ENCODE measurements around the gene CPVL.
"Not testable (repeated sequence)": the region's sequence is repeated elsewhere in the genome, so short reads cannot be mapped to it uniquely, and the experiment has no call there.

Gene CPVL

GRCh38 chr7:29122759-29123158 lies 23.6 kb downstream of the CPVL start:
- DNase-seq (ENCODE audit: low spot score in 2 of 2): no peak
- Histone ChIP-seq H3K36me3 (replicated peaks) (no peaks in the 10 kb centered on the region), H3K9me3 (no peaks in the 10 kb centered on the region), H3K4me3 (no peak overlapping the region), H3K4me1 (no peaks in the 10 kb centered on the region; the same call in 1 of the 2 replicates), H3K27me3 (ENCODE audit: low read depth) (no peaks in the 10 kb centered on the region)
- in situ Hi-C loops (cut with MboI; ENCODE audit: low sequenced_read_pairs): no loop called here

DNA sequence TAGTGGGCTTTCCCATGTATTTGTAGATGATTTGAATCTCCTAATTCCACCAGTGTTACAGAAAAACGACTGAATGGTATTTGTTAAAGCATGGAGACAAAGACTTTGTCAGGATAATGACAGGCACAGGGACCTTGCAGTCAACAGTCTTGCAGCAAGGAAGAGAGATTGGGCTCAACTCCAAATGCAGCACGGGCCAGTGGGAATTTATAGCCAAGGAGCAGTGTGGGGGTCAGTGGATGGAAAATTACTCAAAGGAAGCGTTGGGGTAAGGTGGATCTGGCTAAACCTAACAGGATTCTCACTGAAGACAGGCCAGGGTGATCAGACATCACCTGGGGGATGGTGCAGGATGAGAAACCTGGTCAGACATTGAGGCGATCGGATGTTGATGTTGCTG lies 24.3 kb downstream of the CPVL start:
- no peak overlapping the region for H3K4me3 ChIP-seq

DNA sequence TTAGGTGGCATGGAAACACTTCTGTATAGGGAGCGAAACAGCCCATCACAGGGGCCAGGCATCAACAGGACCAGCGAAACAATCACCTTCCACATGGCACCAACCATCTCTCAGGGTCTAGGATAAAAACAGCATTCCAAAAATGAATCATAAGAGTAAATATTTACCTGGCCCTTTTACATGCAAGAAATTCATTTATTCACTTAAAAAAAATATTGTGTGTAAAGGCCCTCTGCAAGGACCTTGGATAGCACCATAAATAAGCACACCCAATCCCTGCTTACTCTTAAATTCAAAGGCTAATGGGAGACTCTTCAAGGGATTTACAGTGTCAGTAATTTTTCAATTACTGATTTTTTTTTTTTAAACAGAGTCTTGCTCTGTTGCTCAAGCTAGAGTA lies 25.4 kb downstream of the CPVL start:
- Histone ChIP-seq H3K27me3 (ENCODE audit: low read depth) (no peaks in the 10 kb centered on the region), H3K9me3 (no peaks in the 10 kb centered on the region), H3K4me3 (no peak overlapping the region), H3K36me3 (replicated peaks) (no peaks in the 10 kb centered on the region), H3K4me1 (no peaks in the 10 kb centered on the region; the same call in 1 of the 2 replicates)
- in situ Hi-C loops (cut with MboI; ENCODE audit: low sequenced_read_pairs): no loop called here
- no peak for DNase-seq (ENCODE audit: low spot score in 2 of 2)

More for the DNA sequence above, 24.3 kb downstream of the CPVL start:
- Histone ChIP-seq H3K4me1 (no peaks in the 10 kb centered on the region; the same call in 1 of the 2 replicates), H3K36me3 (replicated peaks) (no peaks in the 10 kb centered on the region), H3K27me3 (ENCODE audit: low read depth) (no peaks in the 10 kb centered on the region), H3K9me3 (no peaks in the 10 kb centered on the region)
- DNase-seq (ENCODE audit: low spot score in 2 of 2): no peak
- in situ Hi-C loops (cut with MboI; ENCODE audit: low sequenced_read_pairs): no loop called here

DNA sequence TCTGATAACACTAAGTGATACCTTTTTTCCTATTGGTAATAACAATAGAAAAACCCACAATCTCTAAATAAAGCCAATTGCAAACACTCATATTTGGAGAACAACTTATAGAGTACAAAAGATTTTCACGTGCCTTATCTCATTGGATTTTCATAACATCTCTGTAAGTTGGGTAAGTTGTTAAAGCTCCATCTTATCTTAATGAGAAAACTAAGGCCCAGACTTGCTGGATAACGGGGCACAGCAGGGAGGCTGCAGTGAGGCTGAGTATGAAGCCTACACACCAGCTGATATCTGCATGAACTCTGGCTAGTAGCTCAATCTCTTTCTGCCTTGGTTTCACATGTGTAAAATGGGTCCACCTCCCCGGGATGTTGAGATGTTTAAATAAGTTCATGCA lies 26.8 kb downstream of the CPVL start:
- in situ Hi-C loops (cut with MboI; ENCODE audit: low sequenced_read_pairs): no loop called here
- H3K36me3 ChIP-seq (replicated peaks): no peaks in the 10 kb centered on the region
- no peaks in the 10 kb centered on the region for H3K27me3 ChIP-seq (ENCODE audit: low read depth)
- H3K4me3 ChIP-seq: no peak overlapping the region
- no peaks in the 10 kb centered on the region for H3K9me3 ChIP-seq
- DNase-seq (ENCODE audit: low spot score in 2 of 2): no peak
- no peaks in the 10 kb centered on the region; the same call in 1 of the 2 replicates for H3K4me1 ChIP-seq

- no peaks in the 10 kb centered on the region for H3K27me3 ChIP-seq (ENCODE audit: low read depth)
- no peaks in the 10 kb centered on the region; the same call in 1 of the 2 replicates for H3K4me1 ChIP-seq
- H3K36me3 ChIP-seq (replicated peaks): no peaks in the 10 kb centered on the region; the same call in 1 of the 2 replicates
- no peak for DNase-seq (ENCODE audit: low spot score in 2 of 2)
- in situ Hi-C loops (cut with MboI; ENCODE audit: low sequenced_read_pairs): no loop called here
- no peak overlapping the region for H3K4me3 ChIP-seq
- no peaks in the 10 kb centered on the region for H3K9me3 ChIP-seq
These were observed 29.8 kb downstream of the CPVL start for GRCh38 chr7:29116361-29117200.

DNA sequence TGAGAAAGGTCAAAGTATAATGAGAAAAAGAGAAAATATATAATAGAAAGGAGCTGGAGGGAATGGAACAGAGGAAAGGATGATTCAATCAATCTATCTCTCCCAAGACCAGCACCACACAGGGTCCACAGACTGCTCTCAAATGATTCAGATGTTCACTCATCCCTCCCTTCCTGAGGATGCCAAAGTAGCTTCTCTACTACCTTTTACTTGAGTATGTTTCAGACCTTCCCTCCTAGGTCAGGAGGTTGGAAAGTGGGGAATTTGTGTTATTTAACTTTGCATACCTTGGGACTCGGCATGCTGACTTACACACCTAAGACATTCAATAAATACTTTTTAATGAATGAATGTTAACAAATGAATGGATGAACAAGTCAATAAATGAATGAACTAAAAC lies 30.6 kb downstream of the CPVL start:
- Histone ChIP-seq H3K27me3 (ENCODE audit: low read depth) (no peaks in the 10 kb centered on the region), H3K9me3 (no peaks in the 10 kb centered on the region), H3K36me3 (replicated peaks) (no peaks in the 10 kb centered on the region; the same call in 1 of the 2 replicates), H3K4me1 (no peaks in the 10 kb centered on the region; the same call in 1 of the 2 replicates), H3K4me3 (no peak overlapping the region)
- in situ Hi-C loops (cut with MboI; ENCODE audit: low sequenced_read_pairs): no loop called here
- no peak for DNase-seq (ENCODE audit: low spot score in 2 of 2)

GRCh38 chr7:29115130-29115687 lies 31.1 kb downstream of the CPVL start:
- in situ Hi-C loops (cut with MboI; ENCODE audit: low sequenced_read_pairs): no loop called here
- DNase-seq (ENCODE audit: low spot score in 2 of 2): no peak

GRCh38 chr7:29114266-29114665 lies 32.1 kb downstream of the CPVL start:
- H3K9me3 ChIP-seq; H3K4me3 ChIP-seq; DNase-seq (ENCODE audit: low spot score in 2 of 2); H3K4me1 ChIP-seq; H3K27me3 ChIP-seq (ENCODE audit: low read depth); in situ Hi-C loops (cut with MboI; ENCODE audit: low sequenced_read_pairs); H3K36me3 ChIP-seq (replicated peaks): not testable (repeated sequence)

More at GRCh38 chr7:29115130-29115687, 31.1 kb downstream of the CPVL start:
- Histone ChIP-seq H3K4me3 (no peak overlapping the region), H3K9me3 (no peaks in the 10 kb centered on the region), H3K27me3 (ENCODE audit: low read depth) (no peaks in the 10 kb centered on the region), H3K36me3 (replicated peaks) (no peaks in the 10 kb centered on the region; the same call in 1 of the 2 replicates), H3K4me1 (no peaks in the 10 kb centered on the region; the same call in 1 of the 2 replicates)

DNA sequence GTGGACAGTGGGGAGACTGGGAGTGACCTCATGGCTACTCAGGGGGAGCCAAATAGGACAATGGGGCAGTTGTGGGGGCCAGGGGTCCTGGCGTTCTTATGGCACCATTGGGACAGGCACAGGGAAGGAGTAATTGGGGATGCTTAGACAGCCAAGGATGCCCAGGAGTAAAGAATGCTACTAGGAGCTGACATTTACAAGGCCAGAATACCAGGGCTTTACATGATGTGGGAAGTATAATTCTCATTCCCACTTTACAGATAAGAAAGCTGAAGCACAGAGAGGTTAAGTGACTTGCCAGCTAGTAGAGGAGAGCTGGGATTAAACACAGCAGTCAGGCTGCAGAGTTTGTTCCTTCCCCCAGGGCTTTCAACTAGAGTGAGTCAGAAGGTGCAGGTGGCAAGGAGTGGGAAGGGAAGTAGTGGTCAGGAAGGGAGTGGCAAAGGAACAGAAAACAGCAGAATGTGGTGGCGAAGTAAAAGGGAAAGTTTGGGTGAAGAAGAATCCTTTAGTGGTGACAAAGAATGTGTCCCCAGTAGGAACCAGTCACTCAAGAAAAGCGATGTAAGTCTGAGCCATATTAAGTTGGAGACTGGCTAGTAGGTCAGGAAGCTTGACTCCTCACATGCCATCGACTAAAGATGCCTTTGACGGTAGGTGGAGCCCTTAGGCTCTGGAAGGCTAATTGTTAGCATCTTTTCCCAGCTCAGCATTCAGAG lies 32.8 kb downstream of the CPVL start:
- in situ Hi-C loops (cut with MboI; ENCODE audit: low sequenced_read_pairs): no loop called here
- H3K4me1 ChIP-seq: no peaks in the 10 kb centered on the region; the same call in 1 of the 2 replicates
- no peak for DNase-seq (ENCODE audit: low spot score in 2 of 2)
- H3K27me3 ChIP-seq (ENCODE audit: low read depth): no peaks in the 10 kb centered on the region
- no peaks in the 10 kb centered on the region for H3K9me3 ChIP-seq
- no peak overlapping the region for H3K4me3 ChIP-seq
- no peaks in the 10 kb centered on the region; the same call in 1 of the 2 replicates for H3K36me3 ChIP-seq (replicated peaks)

DNA sequence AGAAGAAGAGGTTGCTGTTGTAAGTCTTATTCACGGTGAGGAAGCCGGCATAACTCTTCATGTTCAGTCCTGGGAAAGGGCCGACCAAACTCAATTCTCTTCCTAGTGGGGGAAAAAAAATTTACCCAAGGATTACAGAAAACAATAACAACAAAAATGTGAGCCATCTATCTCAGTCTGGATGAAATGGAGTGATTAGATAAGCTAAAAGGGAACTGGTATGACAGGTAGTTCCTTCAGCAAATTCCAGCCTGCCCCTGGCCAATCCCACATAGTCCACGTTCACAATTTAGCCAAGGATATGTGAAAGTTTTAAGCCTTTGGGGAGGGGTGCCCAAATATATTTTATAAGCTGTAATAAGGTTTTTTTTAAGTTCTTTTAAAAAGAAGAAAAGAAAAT lies 33.6 kb downstream of the CPVL start:
- in situ Hi-C loops (cut with MboI; ENCODE audit: low sequenced_read_pairs): no loop called here
- Histone ChIP-seq H3K27me3 (ENCODE audit: low read depth) (no peaks in the 10 kb centered on the region), H3K4me3 (no peak overlapping the region), H3K9me3 (no peaks in the 10 kb centered on the region), H3K4me1 (no peaks in the 10 kb centered on the region; the same call in 1 of the 2 replicates), H3K36me3 (replicated peaks) (no peaks in the 10 kb centered on the region; the same call in 1 of the 2 replicates)
- no peak for DNase-seq (ENCODE audit: low spot score in 2 of 2)

GRCh38 chr7:29109899-29110298 lies 36.4 kb downstream of the CPVL start:
- H3K4me1 ChIP-seq: no peaks in the 10 kb centered on the region
- DNase-seq (ENCODE audit: low spot score in 2 of 2): no peak
- H3K9me3 ChIP-seq: no peaks in the 10 kb centered on the region
- H3K36me3 ChIP-seq (replicated peaks): no peaks in the 10 kb centered on the region; the same call in 1 of the 2 replicates
- no peaks in the 10 kb centered on the region for H3K27me3 ChIP-seq (ENCODE audit: low read depth)
- H3K4me3 ChIP-seq: no peak overlapping the region
- in situ Hi-C loops (cut with MboI; ENCODE audit: low sequenced_read_pairs): loop anchor here (5.0 kb wide), 2 partner anchors 188 to 297 kb away; no protein-coding TSS in a partner anchor

GRCh38 chr7:29109358-29109757 lies 37.0 kb downstream of the CPVL start:
- no peaks in the 10 kb centered on the region; the same call in 1 of the 2 replicates for H3K36me3 ChIP-seq (replicated peaks)
- in situ Hi-C loops (cut with MboI; ENCODE audit: low sequenced_read_pairs): loop anchor here (5.0 kb wide), 2 partner anchors 187 to 298 kb away; no protein-coding TSS in a partner anchor

GRCh38 chr7:29107056-29107455 lies 39.3 kb downstream of the CPVL start:
- in situ Hi-C loops (cut with MboI; ENCODE audit: low sequenced_read_pairs): loop anchor here (5.0 kb wide), 2 partner anchors 185 to 300 kb away; no protein-coding TSS in a partner anchor
- H3K36me3 ChIP-seq (replicated peaks): no peaks in the 10 kb centered on the region; the same call in 1 of the 2 replicates
- no peaks in the 10 kb centered on the region for H3K27me3 ChIP-seq (ENCODE audit: low read depth)
- H3K9me3 ChIP-seq: no peaks in the 10 kb centered on the region
- no peak for DNase-seq (ENCODE audit: low spot score in 2 of 2)
- H3K4me1 ChIP-seq: no peaks in the 10 kb centered on the region
- H3K4me3 ChIP-seq: no peak overlapping the region

More at GRCh38 chr7:29109358-29109757, 37.0 kb downstream of the CPVL start:
- H3K9me3 ChIP-seq: no peaks in the 10 kb centered on the region
- H3K27me3 ChIP-seq (ENCODE audit: low read depth): no peaks in the 10 kb centered on the region
- H3K4me3 ChIP-seq: no peak overlapping the region
- H3K4me1 ChIP-seq: no peaks in the 10 kb centered on the region
- DNase-seq (ENCODE audit: low spot score in 2 of 2): no peak
